K562 (cell line): ENCODE data around the gene COL24A1.

Experiments
- EP300 ChIP-seq: IDR thresholded peaks from 2 replicates; pipeline ENCODE4 v1.6.1; 2012; ENCODE audit warnings: low read length, improper control_type of control experiment
- KLF1 ChIP-seq: fragments of 450-650 bp; IDR thresholded peaks from 2 replicates; pipeline ENCODE4 v1.6.1; 2016; ENCODE audit warnings: missing genetic modification characterization, missing compliant biosample characterization
- POLR2A ChIP-seq: fragments of 450-650 bp; conservative IDR thresholded peaks from 2 replicates; pipeline ENCODE4 v1.6.1; 2016
- TAF1 ChIP-seq: IDR thresholded peaks from 2 replicates; pipeline ENCODE4 v1.6.1; 2011; ENCODE audit warnings: mild to moderate bottlenecking, low read length, moderate library complexity; ENCODE audit not compliant: insufficient read depth, control insufficient read depth, severe bottlenecking; ENCODE audit errors: extremely low read depth
- TCF7 ChIP-seq: sonication (generic); IDR thresholded peaks from 2 replicates; pipeline ENCODE4 v1.6.1; 2016; ENCODE audit warnings: antibody characterized with exemption, borderline replicate concordance
- YBX1 ChIP-seq: fragments of 450-650 bp; IDR thresholded peaks from 2 replicates; pipeline ENCODE4 v1.7.1; 2016; ENCODE audit warnings: mild to moderate bottlenecking
- TF ChIP-seq, protein P1 (sequence below), 3 experiments: IDR thresholded peaks in 2 of 3; conservative IDR thresholded peaks in 1 of 3; 2 replicates each; pipeline ENCODE4 v1.5.1; 2011 to 2012; ENCODE audit warnings: low read length in 3 of 3, mild to moderate bottlenecking in 3 of 3, control low read depth in 2 of 3, improper control_type of control experiment in 1 of 3, inconsistent platforms in 1 of 3, low read depth in 1 of 3, mixed read lengths in 1 of 3, moderate library complexity in 1 of 3; ENCODE audit not compliant: insufficient read depth in 2 of 3
- TF ChIP-seq, protein P2 (sequence below): sonication (generic); formaldehyde crosslinking; IDR thresholded peaks from 2 replicates; pipeline ENCODE4 v1.9.0; 2022; ENCODE audit warnings: mild to moderate bottlenecking, missing genetic modification reagents

DNA sequence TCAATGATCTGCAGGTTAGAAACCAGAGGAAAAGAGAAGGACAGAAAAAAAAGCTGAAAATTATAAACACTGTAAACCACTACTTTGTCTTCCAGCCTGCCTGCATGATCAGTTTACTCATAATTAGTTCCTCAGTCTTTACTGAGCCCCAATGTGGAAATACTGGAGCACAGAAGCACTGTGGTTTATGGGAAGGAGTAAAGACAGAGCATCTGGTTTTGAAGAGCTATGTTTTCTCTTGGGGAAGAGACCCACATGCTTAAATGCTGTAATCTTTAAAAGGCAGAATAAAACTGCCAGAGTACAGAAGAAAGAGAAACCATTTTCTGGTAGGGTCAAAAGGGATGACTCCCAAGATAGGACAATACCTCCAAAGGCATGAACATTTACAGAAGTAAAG lies 289.4 kb downstream of the COL24A1 start:
- TF ChIP-seq POLR2A, result no peak
- no peak for TF ChIP-seq KLF1 (tag)
- no peak for TF ChIP-seq TAF1
- TF ChIP-seq YBX1, result no peak
- TF ChIP-seq, protein P1, sequence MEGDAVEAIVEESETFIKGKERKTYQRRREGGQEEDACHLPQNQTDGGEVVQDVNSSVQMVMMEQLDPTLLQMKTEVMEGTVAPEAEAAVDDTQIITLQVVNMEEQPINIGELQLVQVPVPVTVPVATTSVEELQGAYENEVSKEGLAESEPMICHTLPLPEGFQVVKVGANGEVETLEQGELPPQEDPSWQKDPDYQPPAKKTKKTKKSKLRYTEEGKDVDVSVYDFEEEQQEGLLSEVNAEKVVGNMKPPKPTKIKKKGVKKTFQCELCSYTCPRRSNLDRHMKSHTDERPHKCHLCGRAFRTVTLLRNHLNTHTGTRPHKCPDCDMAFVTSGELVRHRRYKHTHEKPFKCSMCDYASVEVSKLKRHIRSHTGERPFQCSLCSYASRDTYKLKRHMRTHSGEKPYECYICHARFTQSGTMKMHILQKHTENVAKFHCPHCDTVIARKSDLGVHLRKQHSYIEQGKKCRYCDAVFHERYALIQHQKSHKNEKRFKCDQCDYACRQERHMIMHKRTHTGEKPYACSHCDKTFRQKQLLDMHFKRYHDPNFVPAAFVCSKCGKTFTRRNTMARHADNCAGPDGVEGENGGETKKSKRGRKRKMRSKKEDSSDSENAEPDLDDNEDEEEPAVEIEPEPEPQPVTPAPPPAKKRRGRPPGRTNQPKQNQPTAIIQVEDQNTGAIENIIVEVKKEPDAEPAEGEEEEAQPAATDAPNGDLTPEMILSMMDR (IDR thresholded peaks at IDR 0.05 in 2 of 3, conservative IDR thresholded peaks at IDR 0.05 in 1 of 3; ENCODE audit: insufficient read depth in 2 of 3, low read depth in 1 of 3, low read length in 3 of 3), result no peak
- no peak for TF ChIP-seq EP300
- TF ChIP-seq, protein P2, sequence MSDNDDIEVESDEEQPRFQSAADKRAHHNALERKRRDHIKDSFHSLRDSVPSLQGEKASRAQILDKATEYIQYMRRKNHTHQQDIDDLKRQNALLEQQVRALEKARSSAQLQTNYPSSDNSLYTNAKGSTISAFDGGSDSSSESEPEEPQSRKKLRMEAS, result no peak
- TF ChIP-seq TCF7, result no peak
